Activated CD8-positive, alpha-beta memory T cell treated with anti-CD3 and anti-CD28 coated beads, Interleukin-2, amount 50 U/mL, for 24 hours (primary cell): Measurements from ENCODE around the gene SOX8.
"Not testable (repeated sequence)": the region's sequence is repeated elsewhere in the genome, so short reads cannot be mapped to it uniquely, and the experiment has no call there.

Source experiments
- DNase-seq: peaks from one replicate; pipeline ENCODE4 v3.0.0-alpha.2; 2020; ENCODE audit errors: extremely low read depth

The SOX8 gene

DNA sequence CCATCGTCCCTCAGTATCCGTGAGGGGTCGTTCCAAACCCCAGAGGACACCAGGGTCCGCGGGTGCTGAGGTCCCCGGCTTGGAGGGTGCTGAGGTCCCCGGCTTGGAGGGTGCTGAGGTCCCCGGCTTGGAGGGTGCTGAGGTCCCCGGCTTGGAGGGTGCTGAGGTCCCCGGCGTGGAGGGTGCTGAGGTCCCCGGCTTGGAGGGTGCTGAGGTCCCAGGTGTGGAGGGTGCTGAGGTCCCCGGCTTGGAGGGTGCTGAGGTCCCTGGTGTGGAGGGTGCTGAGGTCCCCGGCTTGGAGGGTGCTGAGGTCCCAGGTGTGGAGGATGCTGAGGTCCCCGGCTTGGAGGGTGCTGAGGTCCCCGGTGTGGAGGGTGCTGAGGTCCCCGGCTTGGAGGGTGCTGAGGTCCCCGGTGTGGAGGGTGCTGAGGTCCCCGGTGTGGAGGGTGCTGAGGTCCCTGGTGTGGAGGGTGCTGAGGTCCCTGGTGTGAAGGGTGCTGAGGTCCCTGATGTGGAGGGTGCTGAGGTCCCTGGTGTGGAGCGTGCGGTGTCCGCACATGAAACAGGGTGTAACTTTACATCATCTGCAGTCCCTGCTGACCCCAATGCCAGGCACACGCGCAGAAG lies 43.7 kb downstream of the SOX8 start:
- DNase-seq, result not testable (repeated sequence)

DNA sequence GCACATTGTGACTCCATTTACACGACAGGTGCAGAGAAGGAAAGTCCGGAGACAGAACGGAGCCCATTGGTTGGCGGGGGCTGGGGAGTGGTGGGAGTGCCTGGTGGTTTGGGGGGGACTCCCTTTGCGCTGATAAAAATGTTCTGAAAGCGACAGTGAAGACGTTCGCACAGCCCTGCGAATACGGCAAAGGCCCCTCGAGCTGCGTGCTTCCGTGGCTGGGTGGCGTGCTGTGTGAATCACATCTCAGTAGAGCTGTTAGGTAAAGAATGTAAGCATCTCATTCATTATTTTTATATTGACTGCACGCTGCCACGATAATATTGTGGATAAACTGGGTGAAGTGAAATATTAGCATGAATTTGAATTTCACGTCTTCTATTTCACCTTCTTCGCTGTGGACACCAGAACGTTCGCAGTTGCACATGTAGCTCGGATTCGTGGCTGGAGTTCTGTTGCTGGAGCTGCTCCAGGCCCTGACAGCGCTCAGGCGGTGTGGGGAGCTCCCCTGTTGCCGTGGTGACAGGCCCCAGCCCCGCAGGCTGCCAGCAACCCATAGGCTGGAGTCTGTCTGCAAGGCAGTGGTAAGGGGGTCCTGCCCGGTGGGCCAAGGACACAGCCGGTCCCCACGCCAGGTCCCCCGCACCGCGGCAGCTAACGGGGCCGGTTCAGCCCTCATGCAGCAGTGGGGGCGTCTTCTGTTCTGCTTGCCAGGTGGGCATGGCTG lies 44.6 kb downstream of the SOX8 start:
- no peak for DNase-seq

DNA sequence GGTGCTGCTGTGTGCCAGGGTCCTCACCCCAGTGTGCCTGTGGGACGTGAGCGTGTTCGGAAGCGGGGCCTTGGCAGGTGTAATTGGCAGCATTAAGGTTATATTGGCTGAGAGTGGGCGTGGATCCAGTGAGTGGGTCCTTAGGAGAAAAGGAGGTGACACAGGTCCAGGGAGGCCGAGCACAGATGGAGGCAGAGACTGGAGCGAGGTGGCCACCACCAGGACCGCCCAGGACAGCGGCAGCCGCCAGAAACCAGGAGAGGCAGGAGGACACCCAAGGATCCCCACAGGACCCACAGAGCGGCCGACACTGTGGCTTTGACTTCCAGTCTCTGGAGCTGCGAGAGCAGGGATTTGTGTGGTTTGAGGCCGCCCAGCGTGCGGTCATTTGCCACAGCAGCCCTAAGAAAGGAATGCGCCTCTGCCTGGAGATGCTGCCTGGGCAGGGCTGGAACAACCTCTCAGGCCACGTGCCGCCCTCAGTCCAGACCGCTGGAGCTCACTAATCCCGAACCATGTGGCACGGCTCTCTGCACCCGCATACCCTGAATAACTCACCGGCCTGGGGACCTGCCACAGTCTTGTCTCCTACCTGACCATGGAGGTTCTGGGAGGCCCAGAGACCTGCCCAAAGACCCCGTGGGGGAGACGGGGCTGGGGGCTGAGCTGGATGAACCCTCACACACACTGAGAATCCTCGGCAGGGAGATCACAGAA lies 45.4 kb downstream of the SOX8 start:
- DNase-seq, result no peak

DNA sequence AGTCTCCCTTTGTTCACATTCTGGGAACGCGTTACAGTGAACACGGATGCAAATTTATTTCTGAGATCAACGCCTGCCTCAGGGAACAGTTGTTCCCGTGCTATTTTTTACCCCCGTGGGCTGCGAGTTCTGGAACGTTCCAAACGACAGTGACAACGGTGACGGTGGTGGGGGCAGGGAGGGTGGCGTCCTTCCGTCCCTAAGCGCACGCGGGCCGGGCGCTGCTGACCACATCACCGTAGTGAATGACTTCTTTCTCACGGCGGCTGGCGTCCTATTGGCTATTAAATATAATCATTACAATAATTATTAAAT lies 45.9 kb downstream of the SOX8 start:
- no peak for DNase-seq

DNA sequence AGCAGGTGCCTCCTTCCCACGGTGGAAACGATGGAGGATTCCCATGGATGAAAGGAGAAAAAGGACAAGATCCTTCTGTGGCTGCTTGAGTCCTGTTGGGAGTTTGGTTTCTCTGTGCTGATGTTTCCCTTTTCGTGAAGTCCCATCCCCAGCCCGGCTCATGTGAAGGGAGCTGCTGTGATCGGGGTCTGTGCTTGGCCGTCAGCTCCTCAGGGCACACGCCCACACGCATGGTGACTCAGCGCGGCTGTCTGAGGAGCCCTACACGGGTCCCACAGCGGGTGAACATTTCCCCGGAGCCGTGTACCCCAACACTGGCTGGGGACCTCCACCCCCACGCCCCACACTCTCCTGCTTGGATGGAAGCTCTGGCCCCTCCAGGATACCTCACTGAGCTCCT lies 46.5 kb downstream of the SOX8 start:
- DNase-seq, result no peak

DNA sequence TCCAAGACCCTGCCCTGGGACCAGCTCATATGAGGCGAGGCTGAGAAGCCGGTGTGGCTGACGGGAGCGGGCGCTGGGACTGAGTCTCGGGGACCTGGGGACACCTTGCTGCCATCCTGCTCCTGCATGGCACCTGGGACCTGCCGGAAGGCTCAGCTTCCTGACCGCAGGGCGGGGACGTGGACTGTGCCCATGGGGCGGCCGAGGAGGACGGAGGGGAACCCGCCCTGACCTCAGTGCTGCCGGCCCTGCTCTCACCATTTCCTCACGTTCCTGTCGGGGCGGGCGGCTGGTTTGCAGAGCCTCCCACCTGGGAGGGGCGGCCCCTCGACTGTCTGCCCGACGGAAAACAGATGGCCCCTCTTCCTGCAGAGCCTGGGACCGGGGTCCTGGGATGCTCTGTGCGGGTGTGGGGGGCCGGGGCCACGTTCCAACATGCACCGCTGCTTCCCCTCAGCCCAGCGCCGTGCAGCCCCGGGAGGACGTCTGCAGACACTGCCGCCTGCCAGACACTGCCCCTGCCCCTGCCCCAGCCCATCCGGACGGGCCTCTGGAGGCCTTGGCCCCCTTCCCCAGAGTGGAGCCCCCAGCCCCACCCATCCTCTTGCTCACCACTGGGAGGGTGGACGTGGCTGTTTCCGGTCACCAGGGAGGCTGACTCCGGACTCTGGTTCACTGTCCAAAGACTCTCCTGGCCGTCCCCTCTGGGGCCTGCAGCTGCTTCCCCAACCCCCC lies 47.1 kb downstream of the SOX8 start:
- no peak for DNase-seq

DNA sequence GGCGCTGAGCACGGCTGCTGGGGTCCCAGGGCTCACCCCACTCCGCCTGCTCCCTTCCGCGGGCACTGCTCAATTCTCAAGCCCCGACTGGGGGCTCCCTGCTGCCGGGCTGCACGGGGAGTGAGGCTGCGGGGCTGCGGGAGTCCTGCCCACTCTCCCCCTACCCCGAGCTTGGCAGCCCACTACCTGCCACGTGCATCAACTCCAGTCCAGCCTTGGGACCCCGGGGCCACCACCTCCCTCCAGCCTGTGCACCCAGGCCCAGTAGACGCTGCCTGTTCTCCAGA lies 47.6 kb downstream of the SOX8 start:
- no peak for DNase-seq

DNA sequence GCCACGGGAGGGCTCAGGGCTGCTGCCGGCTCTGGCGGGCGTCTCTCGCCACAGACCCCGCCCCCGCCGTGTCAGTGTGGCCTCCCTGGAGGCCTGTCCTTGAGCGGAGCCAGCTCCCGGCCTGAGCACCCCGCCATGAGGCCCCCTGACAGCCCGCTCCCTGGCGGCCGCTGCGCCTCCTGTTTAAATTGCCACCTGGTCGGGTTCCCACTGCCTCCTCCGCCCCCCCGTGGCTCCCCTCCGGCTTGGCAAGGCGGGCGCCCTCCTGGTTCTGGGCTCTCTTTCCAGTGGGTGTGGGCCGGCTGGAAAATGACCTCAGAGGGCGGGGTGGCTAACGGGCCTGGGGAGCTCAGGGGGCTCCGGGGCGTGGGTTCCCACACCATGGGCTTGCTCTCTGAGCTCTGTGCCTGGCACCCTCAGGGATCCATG lies 48.9 kb downstream of the SOX8 start:
- no peak for DNase-seq

DNA sequence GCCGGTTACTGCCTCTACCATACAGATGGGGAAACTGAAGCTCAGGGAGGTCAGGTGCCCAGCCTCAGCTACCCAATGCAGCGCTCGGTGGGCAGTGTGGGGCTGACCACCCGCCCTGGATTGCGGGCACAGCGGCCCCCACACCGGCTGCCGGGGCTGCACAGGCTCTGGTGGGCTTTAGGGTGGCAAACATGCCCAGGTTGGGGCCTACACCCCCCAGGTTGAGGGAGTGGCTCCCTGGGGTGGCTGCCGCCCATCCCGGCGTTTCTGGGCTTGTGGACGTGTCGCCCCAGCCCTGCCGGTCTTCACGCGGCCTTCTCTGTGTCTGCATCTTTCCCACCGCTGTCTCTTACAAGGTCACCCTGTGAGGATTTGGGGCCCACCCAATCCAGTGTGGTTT lies 50.1 kb downstream of the SOX8 start:
- DNase-seq, result no peak

DNA sequence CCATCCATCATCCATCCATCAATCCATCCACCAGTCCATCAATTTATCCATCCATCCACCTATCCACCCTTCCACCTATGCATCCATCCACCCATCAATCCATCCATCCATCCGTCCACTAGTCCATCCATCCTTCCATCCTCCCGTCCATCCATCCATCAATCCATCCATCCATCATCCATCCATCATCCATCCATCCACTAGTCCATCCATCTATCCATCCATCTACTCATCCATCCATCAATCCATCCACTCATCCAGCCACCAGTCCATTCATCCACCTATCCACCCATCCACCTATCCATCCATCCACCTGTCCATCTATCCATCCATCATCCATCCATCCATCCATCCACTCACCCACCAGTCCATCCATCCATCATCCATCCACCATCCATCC lies 51.0 kb downstream of the SOX8 start:
- no peak for DNase-seq

DNA sequence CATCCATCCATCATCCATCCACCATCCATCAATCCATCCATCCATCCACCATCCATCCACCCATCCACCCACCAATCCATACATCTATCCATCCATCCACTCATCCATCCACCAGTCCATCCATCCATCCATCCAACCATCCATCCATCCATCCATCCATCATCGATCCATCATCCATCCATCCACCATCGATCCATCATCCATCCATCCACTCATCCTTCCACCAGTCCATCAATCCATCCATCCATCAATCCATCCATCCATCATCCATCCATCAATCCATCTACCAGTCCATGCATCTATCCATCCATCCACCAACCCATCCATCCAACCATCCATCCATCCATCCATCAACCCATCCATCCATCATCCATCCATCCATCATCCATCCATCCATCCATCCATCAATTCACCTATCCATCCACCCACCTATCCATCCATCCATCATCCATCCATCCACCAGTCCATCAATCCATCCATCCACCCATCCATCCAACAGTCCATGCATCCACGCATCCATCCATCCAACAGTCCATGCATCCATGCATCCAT lies 51.6 kb downstream of the SOX8 start:
- no peak for DNase-seq

DNA sequence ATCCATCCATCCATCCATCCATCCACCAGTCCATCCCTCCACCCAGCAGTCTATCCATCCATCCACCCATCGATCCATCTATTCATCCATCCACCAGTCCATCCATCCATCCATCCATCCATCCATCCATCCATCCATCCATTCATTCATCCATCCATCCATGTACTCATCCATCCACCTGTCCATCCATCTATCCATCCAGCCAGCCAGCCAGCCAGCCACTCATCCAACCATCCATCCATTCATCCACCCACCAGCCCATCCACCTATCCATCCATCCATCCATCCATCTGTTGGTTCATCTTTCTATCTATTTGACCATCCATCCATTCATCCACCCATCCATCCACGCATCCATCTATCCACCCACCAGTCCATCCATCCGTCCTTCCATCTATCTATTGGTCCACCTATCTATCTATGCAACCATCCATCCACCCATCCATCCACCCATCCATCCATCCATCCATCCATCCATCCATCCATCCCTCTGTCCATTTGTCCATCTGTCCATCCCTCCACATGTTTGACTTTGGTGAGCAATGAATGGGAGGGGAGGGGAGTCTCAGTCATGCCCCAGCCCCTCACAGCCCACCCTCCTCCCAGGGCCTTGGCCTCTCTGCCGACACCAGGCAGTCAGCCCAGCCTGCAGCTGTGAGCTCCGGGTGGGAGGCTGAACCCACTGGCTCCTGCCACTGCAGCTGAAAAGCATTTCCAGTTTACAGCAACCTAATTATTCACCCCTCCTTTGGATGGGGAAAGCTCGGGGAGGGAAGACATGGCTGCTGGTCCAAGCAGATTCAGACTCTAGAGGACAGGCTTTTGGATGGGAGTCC lies 52.9 kb downstream of the SOX8 start:
- DNase-seq, result no peak

DNA sequence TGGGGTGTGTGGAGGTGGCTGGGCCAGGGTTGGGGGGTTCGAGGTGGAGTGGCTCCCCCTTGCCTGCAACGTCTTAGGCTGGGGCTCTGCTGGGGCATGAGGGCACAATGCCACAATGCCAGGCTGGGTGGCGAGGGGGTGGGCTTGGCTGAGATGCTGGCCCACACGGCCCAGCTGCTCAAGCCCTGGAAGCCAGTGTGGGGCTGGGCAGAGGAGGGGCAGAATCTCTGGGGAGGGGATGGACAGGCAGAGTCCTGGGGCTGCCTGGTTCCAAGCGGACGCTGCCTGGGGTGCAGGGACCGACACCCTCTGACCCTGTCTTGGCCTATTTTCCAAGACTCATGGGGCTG lies 53.5 kb downstream of the SOX8 start:
- no peak for DNase-seq

DNA sequence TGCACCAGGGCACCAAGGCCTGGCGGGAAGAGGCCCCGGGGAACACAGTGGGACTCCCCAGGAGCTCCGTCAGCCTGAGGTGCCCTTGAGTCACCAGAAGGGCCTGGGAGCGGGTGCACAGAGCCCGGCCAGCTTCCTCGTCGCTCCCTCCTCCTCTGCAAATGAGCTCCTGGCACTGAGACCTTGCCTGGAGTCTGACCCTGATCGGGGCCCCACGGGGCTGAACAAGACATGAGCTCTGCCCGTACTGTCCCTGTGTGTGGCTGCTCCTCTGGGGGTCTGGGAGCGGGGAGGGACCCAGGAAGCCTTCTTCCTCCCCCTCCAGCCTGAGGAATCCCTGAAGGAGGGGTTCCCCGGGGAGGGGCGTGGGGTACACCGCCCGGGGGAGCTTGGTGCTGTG lies 54.6 kb downstream of the SOX8 start:
- no peak for DNase-seq
